Fibroblast of villous mesenchyme (primary cell): ENCODE data around the gene OMD. TPM values are rescaled to one million over a fixed set of nuclear protein-coding genes. Genes with fewer than 3 reads are reported as not detected.

Experiments used
- DNase-seq: peaks from one replicate; pipeline ENCODE4 v3.0.0-alpha.2; 2010; ENCODE audit warnings: low read depth
- H3K4me3 ChIP-seq: 2 replicates; pipeline ENCODE4 v1.5.1; 2011; ENCODE audit warnings: low read depth, mild to moderate bottlenecking, low read length
- total RNA-seq: library from RNA; depleted of rRNA; stranded (reverse); fragments of >200 nt; gene quantifications from 2 replicates; pipeline ENCODE4 v1.2.3, GENCODE V29; 2012
- TF ChIP-seq, protein P1 (sequence below): IDR thresholded peaks from 2 replicates; pipeline ENCODE4 v1.5.1; 2012; ENCODE audit warnings: low read depth, mild to moderate bottlenecking, low read length; ENCODE audit not compliant: insufficient read depth

The OMD gene
- total RNA-seq, result not detected in 2 replicates

DNA sequence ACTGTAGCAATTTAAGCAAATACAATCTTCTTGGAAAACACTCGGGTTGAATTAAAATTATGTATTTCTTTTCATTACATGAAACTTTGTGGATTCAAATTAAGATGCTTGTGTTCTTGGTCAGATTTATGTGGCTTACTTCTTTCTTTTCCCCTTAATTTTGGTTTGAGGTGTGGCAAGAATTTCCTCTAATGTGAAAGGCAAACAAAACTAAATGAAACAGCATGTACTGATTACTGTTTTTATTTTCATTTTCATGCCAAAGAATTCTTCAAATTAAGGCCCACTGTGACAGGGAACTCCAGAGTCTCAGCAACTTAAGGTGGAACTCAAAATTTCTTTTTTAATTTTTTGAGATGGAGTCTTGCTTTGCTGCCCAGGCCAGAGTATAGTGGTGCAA, at the start of gene OMD:
OMD (minus strand) TSS at position 132 of the 400 bp plus-strand sequence. CDS start 6,913 bp downstream, outside the sequence.
- H3K4me3 ChIP-seq, result no peak within 1 kb of the TSS
- TF ChIP-seq, protein P1, sequence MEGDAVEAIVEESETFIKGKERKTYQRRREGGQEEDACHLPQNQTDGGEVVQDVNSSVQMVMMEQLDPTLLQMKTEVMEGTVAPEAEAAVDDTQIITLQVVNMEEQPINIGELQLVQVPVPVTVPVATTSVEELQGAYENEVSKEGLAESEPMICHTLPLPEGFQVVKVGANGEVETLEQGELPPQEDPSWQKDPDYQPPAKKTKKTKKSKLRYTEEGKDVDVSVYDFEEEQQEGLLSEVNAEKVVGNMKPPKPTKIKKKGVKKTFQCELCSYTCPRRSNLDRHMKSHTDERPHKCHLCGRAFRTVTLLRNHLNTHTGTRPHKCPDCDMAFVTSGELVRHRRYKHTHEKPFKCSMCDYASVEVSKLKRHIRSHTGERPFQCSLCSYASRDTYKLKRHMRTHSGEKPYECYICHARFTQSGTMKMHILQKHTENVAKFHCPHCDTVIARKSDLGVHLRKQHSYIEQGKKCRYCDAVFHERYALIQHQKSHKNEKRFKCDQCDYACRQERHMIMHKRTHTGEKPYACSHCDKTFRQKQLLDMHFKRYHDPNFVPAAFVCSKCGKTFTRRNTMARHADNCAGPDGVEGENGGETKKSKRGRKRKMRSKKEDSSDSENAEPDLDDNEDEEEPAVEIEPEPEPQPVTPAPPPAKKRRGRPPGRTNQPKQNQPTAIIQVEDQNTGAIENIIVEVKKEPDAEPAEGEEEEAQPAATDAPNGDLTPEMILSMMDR, result no peak

GRCh38 chr9:92468206-92468605, 43.9 kb upstream of the OMD start:
- DNase-seq, result no peak
- TF ChIP-seq, protein P1, result no peak

More for the DNA sequence above, at the start of gene OMD:
- DNase-seq, result no peak

DNA sequence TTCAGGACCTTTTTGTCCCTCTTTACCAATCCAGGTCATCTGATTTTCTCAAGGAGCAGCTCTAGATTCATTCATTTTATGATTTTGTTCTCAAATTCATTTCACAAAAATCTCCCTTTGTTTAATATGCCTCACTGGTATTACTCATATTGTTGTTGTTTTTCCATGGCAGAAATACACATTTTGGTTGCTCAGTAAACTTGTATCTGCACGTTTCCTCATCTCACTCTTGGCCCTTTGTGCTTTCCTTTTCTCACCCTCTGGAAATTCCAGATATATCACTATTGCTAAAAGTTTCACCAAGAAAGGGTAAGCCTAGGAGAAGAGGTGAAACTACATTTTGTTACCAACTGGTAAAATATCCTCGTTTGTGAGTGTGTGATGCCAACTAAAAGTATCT, 43.2 kb upstream of the OMD start:
- DNase-seq, result no peak
- TF ChIP-seq, protein P1, result no peak
- H3K4me3 ChIP-seq, result no peak overlapping the region

More at GRCh38 chr9:92468206-92468605, 43.9 kb upstream of the OMD start:
- H3K4me3 ChIP-seq, result no peak overlapping the region

GRCh38 chr9:92467041-92467440, 42.8 kb upstream of the OMD start:
- no peak for DNase-seq
- TF ChIP-seq, protein P1, result no peak
- H3K4me3 ChIP-seq, result no peak overlapping the region

GRCh38 chr9:92463984-92464383, 39.7 kb upstream of the OMD start:
- TF ChIP-seq, protein P1, result no peak
- peak; percentile 86 for DNase-seq
- H3K4me3 ChIP-seq, result no peak overlapping the region

- DNase-seq, result no peak
- TF ChIP-seq, protein P1, result no peak
- no peak overlapping the region for H3K4me3 ChIP-seq
These were observed 39.1 kb upstream of the OMD start for GRCh38 chr9:92463387-92463786.

- TF ChIP-seq, protein P1, result no peak
- no peak overlapping the region for H3K4me3 ChIP-seq
- DNase-seq, result no peak
These were observed 33.3 kb upstream of the OMD start for GRCh38 chr9:92457576-92457975.
